HepG2 (cell line): ENCODE results near the gene SDR39U1. TPM values are rescaled to one million over a fixed set of nuclear protein-coding genes. Genes with fewer than 3 reads are reported as not detected.

Experiments
- CBX1 ChIP-seq: IDR thresholded peaks from one replicate; pipeline ENCODE4 v1.6.1; 2016; ENCODE audit warnings: antibody characterized with exemption, low read depth
- CENPX ChIP-seq: sonication (generic); formaldehyde crosslinking; IDR thresholded peaks from 2 replicates; pipeline ENCODE4 v1.9.0; 2021; ENCODE audit warnings: mild to moderate bottlenecking, missing genetic modification reagents, moderate library complexity
- HDAC6 ChIP-seq: fragments of 200-600 bp; sonication (generic); IDR thresholded peaks from 2 replicates; pipeline ENCODE4 v1.7.0; 2017; ENCODE audit warnings: mild to moderate bottlenecking, antibody characterized with exemption, low read length, low read depth
- HMG20A ChIP-seq: IDR thresholded peaks from 2 replicates; pipeline ENCODE4 v1.6.1; 2016; ENCODE audit warnings: borderline replicate concordance
- MAFF ChIP-seq: IDR thresholded peaks from 2 replicates; pipeline ENCODE4 v1.6.1; 2011; ENCODE audit warnings: low read depth, low read length, improper control_type of control experiment
- MEF2D ChIP-seq: sonication (generic); formaldehyde crosslinking; IDR thresholded peaks from 2 replicates; pipeline ENCODE4 v1.5.1; 2020; ENCODE audit warnings: mild to moderate bottlenecking, missing genetic modification reagents
- MEIS2 ChIP-seq: sonication (generic); formaldehyde crosslinking; IDR thresholded peaks from 2 replicates; pipeline ENCODE4 v1.9.0; 2021; ENCODE audit warnings: mild to moderate bottlenecking, missing genetic modification reagents
- NFE2L2 ChIP-seq: fragments of 150-350 bp; IDR thresholded peaks from 2 replicates; pipeline ENCODE4 v1.6.1; 2014; ENCODE audit warnings: low read length
- PHF8 ChIP-seq: sonication (generic); formaldehyde crosslinking; IDR thresholded peaks from 2 replicates; pipeline ENCODE4 v1.5.0; 2020; ENCODE audit warnings: missing genetic modification reagents
- U2AF2 ChIP-seq: fragments of 200-400 bp; formaldehyde crosslinking; IDR thresholded peaks from 2 replicates; pipeline ENCODE4 v1.6.1; 2017; ENCODE audit warnings: low read depth, mild to moderate bottlenecking, low read length
- ZBTB1 ChIP-seq: sonication (generic); formaldehyde crosslinking; IDR thresholded peaks from 2 replicates; pipeline ENCODE4 v1.4.0; 2020; ENCODE audit warnings: missing genetic modification reagents, borderline replicate concordance
- ZFP90 ChIP-seq: sonication (generic); formaldehyde crosslinking; IDR thresholded peaks from 2 replicates; pipeline ENCODE4 v1.8.0; 2022; ENCODE audit warnings: missing genetic modification reagents, mild to moderate bottlenecking, inconsistent platforms, borderline replicate concordance
- ZHX1 ChIP-seq: sonication (generic); formaldehyde crosslinking; IDR thresholded peaks from 2 replicates; pipeline ENCODE4 v1.8.1; 2022; ENCODE audit warnings: low read depth, mild to moderate bottlenecking, missing genetic modification reagents
- ZNF143 ChIP-seq: sonication (generic); formaldehyde crosslinking; IDR thresholded peaks from 2 replicates; pipeline ENCODE4 v1.4.0; 2020; ENCODE audit warnings: missing genetic modification reagents
- ZNF253 ChIP-seq: sonication (generic); formaldehyde crosslinking; IDR thresholded peaks from 2 replicates; pipeline ENCODE4 v1.8.0; 2022; ENCODE audit warnings: mild to moderate bottlenecking, missing genetic modification reagents, borderline replicate concordance
- ZNF331 ChIP-seq: sonication (generic); formaldehyde crosslinking; IDR thresholded peaks from 2 replicates; pipeline ENCODE4 v1.4.0; 2020; ENCODE audit warnings: missing genetic modification reagents
- ZNF484 ChIP-seq: sonication (generic); formaldehyde crosslinking; IDR thresholded peaks from 2 replicates; pipeline ENCODE4 v1.5.1; 2020; ENCODE audit warnings: mild to moderate bottlenecking, low read depth, missing genetic modification reagents, borderline replicate concordance
- ZNF660 ChIP-seq: sonication (generic); formaldehyde crosslinking; IDR thresholded peaks from 2 replicates; pipeline ENCODE4 v1.5.1; 2020; ENCODE audit warnings: mild to moderate bottlenecking, low read depth, missing genetic modification reagents, borderline replicate concordance
- ZNF703 ChIP-seq: sonication (generic); formaldehyde crosslinking; IDR thresholded peaks from 2 replicates; pipeline ENCODE4 v1.5.1; 2020; ENCODE audit warnings: missing genetic modification reagents, mild to moderate bottlenecking, moderate library complexity, borderline replicate concordance
- ZSCAN29 ChIP-seq: sonication (generic); formaldehyde crosslinking; conservative IDR thresholded peaks from 2 replicates; pipeline ENCODE4 v1.4.0; 2020; ENCODE audit warnings: mild to moderate bottlenecking, missing genetic modification reagents
- polyA plus RNA-seq, 8 experiments: library from polyadenylated mRNA; depleted of rRNA in 3 of 8; stranded (reverse) in 7 of 8; unstranded in 1 of 8; fragments of >200 nt; fragmentation: Illumina TruSeq in 4 of 8; extraction: Trizol in 4 of 8; gene quantifications; 2 replicates each; pipeline versions ENCODE4 v1.2.1 to v1.2.3, GENCODE V29; 2011 to 2016; ENCODE audit warnings: low read depth in 4 of 8, missing spikeins in 1 of 8, mixed read lengths in 1 of 8; ENCODE audit not compliant: insufficient read depth in 1 of 8
- total RNA-seq, 5 experiments: library from RNA; depleted of rRNA; stranded (reverse); fragments of >200 nt; fragmentation: Illumina TruSeq; extraction: Trizol; gene quantifications; 2 replicates each; pipeline ENCODE4 v1.2.3, GENCODE V29; 2016; ENCODE audit warnings: low read depth in 1 of 5
- TF ChIP-seq, protein P1 (sequence below): IDR thresholded peaks from 2 replicates; pipeline ENCODE4 v1.6.1; 2016; ENCODE audit warnings: mild to moderate bottlenecking, missing biosample characterization, missing genetic modification reagents
- TF ChIP-seq, protein P2 (sequence below): sonication (generic); formaldehyde crosslinking; IDR thresholded peaks from 2 replicates; pipeline ENCODE4 v1.4.0; 2020; ENCODE audit warnings: missing genetic modification reagents
- TF ChIP-seq, protein P3 (sequence below): sonication (generic); formaldehyde crosslinking; IDR thresholded peaks from 2 replicates; pipeline ENCODE4 v1.8.0; 2022; ENCODE audit warnings: mild to moderate bottlenecking, missing genetic modification reagents, moderate library complexity

Gene SDR39U1
- total and polyA plus RNA-seq, 2 of the 13 experiments (the other 11 are each of a cell fraction or from before 2014, with no cell fraction given), result 34.4 to 129 TPM

DNA sequence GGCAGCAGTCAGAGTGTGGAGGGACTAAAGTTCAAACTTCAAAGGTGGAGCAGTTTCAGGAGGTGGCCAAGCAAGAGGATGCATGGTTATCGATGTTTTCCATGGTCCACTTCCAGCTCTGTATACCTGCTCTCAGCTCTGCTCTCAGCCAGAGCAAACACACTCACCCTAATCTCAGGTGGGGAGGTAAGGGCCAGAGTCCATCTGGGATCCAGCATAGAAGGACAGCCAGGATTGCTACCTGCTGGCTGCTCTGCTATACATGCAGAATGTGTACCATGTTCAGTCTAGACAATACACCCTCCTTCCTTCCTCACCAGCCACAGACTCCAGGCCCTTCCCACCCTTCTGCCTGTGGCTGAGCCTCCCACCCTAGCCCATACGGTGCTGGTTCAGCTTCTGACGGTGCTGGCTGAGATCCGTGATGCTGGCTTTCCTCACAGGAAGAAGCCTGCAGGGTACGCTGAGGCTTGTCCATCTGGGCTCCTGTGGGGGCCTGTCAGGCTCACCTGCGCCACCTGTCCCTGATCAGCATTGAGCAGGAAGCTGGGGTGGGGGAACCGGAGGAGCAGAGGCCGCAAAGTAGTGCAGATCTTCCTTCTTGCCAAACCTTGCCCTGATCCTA is 15.6 kb downstream of the SDR39U1 start (continued):
- TF ChIP-seq ZHX1, result no peak
- TF ChIP-seq PHF8 (CRISPR knock-in tag), result no peak; the same call in 1 of the 2 replicates
- peak; percentile 34; the same call in 1 of the 2 replicates for TF ChIP-seq MEF2D (CRISPR knock-in tag)
- no peak for TF ChIP-seq MAFF
- no peak for TF ChIP-seq ZNF703 (CRISPR knock-in tag)
- TF ChIP-seq NFE2L2, result no peak
- 0 out of 2 replicates have a peak, but pooled peaks have one; percentile 51 for TF ChIP-seq MEIS2 (CRISPR knock-in tag)
- no peak for TF ChIP-seq ZNF660 (CRISPR knock-in tag)
- TF ChIP-seq, protein P1, sequence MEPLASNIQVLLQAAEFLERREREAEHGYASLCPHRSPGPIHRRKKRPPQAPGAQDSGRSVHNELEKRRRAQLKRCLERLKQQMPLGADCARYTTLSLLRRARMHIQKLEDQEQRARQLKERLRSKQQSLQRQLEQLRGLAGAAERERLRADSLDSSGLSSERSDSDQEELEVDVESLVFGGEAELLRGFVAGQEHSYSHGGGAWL (CRISPR knock-in tag), result no peak
- TF ChIP-seq ZSCAN29 (CRISPR knock-in tag), result peak; percentile 84
- no peak for TF ChIP-seq ZFP90
- TF ChIP-seq U2AF2, result no peak
- TF ChIP-seq ZNF143 (CRISPR knock-in tag), result no peak
- no peak for TF ChIP-seq ZNF253 (CRISPR knock-in tag)
- TF ChIP-seq ZNF331 (CRISPR knock-in tag), result peak; percentile 71
- no peak for TF ChIP-seq ZNF484 (CRISPR knock-in tag)
- TF ChIP-seq CBX1, result peak; percentile 29
- TF ChIP-seq, protein P2, sequence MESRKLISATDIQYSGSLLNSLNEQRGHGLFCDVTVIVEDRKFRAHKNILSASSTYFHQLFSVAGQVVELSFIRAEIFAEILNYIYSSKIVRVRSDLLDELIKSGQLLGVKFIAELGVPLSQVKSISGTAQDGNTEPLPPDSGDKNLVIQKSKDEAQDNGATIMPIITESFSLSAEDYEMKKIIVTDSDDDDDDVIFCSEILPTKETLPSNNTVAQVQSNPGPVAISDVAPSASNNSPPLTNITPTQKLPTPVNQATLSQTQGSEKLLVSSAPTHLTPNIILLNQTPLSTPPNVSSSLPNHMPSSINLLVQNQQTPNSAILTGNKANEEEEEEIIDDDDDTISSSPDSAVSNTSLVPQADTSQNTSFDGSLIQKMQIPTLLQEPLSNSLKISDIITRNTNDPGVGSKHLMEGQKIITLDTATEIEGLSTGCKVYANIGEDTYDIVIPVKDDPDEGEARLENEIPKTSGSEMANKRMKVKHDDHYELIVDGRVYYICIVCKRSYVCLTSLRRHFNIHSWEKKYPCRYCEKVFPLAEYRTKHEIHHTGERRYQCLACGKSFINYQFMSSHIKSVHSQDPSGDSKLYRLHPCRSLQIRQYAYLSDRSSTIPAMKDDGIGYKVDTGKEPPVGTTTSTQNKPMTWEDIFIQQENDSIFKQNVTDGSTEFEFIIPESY (CRISPR knock-in tag), result no peak
- TF ChIP-seq CENPX (CRISPR knock-in tag), result no peak
- no peak for TF ChIP-seq ZBTB1
- TF ChIP-seq, protein P3, sequence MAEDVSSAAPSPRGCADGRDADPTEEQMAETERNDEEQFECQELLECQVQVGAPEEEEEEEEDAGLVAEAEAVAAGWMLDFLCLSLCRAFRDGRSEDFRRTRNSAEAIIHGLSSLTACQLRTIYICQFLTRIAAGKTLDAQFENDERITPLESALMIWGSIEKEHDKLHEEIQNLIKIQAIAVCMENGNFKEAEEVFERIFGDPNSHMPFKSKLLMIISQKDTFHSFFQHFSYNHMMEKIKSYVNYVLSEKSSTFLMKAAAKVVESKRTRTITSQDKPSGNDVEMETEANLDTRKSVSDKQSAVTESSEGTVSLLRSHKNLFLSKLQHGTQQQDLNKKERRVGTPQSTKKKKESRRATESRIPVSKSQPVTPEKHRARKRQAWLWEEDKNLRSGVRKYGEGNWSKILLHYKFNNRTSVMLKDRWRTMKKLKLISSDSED (CRISPR knock-in tag), result no peak
- no peak for TF ChIP-seq HDAC6
- peak; percentile 48; the same call in 1 of the 2 replicates for TF ChIP-seq HMG20A (CRISPR knock-in tag)
